COLO668 (cell line): Measurements from ENCODE around the gene ATP8B1.
"Not testable (repeated sequence)": the region's sequence is repeated elsewhere in the genome, so short reads cannot be mapped to it uniquely, and the experiment has no call there.

ENCODE experiments used
- DNase-seq: peaks from one replicate; lab custom pipeline; 2025; ENCODE audit not compliant: unreplicated experiment; lab: John Stamatoyannopoulos, UW

ATP8B1 gene

DNA sequence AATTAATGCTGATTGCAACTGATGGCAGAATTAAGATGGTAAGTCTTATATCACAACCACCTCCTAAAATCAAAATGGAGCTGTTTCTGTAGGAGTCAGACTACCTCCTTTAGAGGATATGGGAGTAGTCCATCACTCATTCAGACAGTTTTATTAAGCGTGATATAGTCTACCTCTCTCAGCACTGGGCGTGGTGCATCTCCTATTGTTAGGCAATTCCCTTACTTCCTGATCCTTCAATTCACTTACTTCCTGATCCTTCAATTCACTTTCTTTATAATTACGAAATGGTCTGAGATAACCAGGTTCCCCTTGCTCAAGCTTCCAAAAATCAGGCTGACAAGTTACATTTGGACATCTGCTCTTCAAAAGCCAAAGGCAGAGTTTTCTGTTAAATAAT, 31.9 kb downstream of the ATP8B1 start:
- DNase-seq, result peak; percentile 71

- DNase-seq, result no peak
These were observed 34.4 kb downstream of the ATP8B1 start for GRCh38 chr18:57768537-57769326.

- no peak for DNase-seq
These were observed 35.7 kb downstream of the ATP8B1 start for GRCh38 chr18:57767259-57768050.

DNA sequence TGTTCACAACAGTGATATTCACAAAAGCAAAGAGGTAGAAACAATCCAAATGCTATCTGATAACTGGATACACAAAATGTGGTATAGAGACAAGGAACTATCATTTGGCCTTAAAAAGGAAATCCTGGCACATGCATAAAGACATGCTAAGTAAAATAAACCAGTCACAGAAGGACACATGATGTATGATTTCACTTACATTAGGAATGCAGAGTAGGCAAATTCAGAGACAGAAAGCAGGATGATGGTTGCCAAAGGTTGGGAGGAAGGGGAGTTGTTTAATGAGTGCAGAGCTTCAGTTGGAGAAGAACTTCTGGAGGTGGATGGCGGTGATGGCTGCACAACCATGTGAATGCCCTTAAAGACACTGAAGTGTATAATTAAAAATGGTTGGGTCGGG, 38.1 kb downstream of the ATP8B1 start:
- no peak for DNase-seq

- DNase-seq, result no peak
These were observed 39.0 kb downstream of the ATP8B1 start for GRCh38 chr18:57764087-57764486.

- DNase-seq, result no peak
These were observed 40.4 kb downstream of the ATP8B1 start for GRCh38 chr18:57762686-57763085.

GRCh38 chr18:57759650-57760049, 43.5 kb downstream of the ATP8B1 start:
- no peak for DNase-seq

DNA sequence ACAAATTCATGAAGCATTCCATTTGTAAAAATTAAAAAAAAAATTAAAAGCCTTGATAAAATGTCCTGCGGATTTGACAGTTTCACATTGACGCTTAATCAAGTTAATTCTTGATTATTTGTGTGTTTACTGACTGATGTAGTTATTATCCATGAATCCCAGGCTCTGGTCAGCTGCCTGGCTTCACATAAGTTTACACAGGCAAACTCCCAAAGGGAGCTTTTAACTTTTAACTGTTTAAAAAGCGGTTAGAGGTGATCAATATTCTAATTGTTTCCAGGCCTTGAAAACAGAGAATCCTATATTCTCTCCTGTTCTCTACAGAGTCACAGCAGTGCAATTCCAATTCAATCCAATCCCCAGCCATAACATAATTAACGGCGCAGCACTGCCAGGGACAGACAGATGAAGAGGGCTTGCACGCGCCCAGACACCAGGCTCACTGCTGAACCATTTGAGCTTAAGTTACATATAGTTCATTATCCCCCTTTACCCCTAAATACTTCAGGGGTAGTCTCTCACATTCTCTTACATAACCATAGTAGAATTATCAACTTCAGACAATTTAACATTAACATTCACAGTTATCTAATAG, 47.5 kb downstream of the ATP8B1 start:
- DNase-seq, result no peak

DNA sequence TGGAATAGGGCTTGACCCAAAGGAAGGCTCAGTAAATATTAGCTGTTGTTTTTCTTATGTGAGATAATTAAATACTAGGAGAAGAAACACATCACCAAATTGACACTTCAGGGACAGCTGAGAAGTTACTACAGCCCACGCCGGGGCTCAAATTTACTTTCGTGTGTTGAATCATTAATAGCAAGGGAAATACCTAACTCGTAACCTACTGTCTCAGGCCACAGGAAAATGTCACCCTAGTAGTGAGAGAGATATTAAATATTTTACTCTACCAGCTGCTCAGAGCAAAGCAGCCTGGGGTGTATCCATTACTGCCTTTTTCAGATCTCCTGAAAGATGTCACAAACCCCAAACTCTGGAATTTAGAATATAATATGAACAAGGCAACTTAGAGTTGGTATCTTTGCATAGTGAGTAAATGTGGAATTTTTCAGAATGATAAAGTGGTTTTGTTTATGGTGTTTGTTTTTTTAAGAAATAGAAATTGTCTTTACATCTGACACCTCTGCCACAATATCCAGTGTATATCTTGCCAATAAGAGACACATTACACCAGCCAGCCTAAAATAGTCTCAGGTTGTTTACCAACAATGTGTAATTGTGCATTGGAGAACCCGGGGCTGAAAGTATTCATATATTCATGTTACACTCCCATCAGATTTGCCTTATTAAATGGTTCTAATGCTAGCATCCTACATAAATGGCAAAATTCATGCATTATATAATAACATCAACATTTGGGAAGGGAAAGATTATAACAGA, 48.4 kb downstream of the ATP8B1 start:
- DNase-seq, result no peak

GRCh38 chr18:57753063-57753462, 50.1 kb downstream of the ATP8B1 start:
- no peak for DNase-seq

DNA sequence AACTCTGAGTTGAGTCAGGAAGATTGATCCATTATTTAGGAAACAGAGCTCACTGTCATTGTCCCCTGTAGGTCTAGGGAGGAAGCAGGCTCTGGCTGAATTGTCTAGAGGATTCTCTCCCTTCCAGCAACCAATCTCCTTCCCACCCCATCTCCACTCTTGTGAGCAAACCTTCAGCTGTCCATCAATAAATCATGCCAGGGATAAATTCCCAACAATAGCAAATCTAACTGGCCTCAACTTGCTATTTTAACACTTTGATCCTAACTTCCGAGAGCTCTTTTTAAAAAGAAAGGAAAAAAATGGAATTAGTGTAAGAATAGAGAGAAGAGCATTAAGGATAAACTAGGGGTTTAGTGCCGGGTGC, 53.5 kb downstream of the ATP8B1 start:
- DNase-seq, result no peak

DNA sequence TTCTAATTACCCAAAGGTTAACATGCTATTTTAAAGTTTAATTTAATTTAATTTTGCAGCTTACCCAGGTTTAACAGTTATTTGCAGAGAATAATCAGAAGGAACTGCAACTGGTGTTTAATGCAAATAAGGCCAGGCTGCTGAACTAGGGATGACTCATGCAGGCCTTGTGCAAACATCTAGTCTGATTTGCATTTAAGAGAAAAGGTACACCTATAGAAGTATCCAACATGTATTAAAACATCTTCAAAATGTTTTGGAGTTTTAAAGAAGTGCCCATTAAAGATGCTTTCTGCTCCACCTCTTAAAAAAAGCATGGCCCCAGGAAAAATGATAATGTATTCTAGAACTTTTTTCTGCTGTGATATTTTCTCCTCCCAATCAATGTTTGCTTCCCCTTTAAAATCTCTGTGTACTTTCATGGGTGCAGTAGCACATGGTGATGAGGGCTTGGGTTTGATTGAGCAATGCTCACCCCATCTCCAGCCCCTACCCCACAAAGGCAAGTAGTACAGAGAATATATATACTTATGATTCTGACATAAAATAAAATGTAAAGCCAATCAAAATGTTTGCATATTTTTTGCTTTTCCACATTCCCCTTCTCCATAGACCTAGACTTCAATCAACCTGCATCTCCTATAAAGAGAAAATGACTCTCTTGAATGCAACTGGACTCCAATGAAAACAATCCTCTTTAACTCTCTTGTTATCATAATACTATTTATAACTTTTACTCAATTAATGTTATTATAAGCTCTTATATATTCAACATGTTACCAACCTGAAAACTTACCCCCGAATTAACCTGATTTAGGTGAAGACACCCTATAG, 54.1 kb downstream of the ATP8B1 start:
- DNase-seq, result peak; percentile 64

DNA sequence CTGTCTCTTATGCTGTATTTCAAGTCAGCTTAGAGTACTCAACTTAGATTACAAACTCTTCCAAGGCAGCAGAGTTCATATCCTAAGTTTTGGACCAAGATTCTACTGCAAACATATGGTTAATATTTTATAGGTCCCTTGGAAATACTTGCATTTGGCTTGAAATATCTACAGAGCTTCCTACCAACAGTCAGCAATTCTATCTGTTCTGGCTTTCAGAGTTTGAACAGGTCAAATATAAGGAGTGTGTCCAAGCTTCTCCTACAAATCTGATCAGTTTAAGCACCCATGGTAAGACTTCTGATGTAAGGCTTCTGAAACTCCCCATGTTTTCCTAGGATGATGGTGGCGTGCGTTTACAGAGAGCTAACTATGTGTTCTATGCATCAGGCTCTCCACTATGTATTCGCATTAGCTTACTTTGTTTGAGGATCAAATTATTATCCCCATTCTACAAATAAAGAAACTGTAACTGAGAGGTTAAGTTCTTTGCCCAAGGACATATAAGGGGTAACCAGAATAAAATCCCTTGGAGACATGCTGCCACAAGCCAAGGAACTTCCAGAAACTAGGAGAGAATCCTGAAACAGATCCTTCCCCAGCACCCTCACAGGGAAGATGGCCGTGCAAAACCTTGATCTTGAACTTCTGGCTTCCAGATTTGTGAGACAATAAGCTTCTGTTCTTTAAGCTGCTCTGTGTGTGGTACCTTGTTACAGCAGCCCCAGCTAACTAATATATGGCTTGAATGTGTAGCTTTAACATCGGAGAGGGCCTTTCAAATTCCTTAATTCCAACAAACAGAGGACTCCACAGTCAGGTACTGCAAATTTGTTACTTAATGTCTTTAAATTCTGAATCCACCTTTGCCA, 55.1 kb downstream of the ATP8B1 start:
- no peak for DNase-seq

DNA sequence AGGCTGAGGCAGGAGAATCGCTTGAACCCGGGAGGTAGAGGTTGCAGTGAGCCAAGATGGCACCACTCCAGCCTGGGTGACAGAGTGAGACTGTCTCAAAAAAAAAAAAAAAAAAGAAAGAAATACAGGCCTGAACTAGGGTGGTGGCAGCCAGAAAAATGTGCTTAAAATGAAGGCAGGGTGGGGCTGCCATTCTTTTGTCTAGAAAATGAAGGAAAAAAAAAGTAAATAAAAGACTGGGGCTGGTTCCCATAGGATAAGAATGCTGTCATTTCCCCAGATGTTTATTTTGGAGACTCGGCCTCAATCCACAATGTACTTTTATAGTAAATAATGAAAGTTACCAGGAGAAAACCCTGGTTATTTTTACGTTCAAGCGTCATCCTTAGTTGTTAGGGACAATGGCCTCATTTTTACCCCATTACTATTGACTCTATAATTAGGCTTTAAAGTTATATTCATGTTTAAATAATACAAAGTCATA, 58.9 kb downstream of the ATP8B1 start:
- DNase-seq, result no peak

DNA sequence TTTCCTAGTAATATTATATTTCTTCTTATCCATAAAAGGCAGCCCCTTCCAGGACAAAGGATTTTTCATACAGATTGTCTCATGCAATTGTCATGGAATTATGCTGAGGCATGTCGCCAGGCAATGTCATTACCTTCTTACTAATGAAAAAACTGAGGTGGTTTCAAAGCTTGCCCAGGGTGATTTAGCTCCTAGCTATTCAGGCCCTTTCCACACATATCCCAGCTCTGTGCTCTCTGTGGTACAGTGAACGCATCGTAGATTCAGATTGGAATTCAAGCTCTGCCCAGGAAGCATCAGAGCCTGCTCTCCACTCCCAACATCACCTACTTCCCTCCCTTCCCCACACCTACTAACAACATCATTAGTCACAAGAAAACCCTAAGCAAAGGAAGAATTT, 60.1 kb downstream of the ATP8B1 start:
- no peak for DNase-seq

- no peak for DNase-seq
These were observed 61.8 kb downstream of the ATP8B1 start for GRCh38 chr18:57741273-57741672.

DNA sequence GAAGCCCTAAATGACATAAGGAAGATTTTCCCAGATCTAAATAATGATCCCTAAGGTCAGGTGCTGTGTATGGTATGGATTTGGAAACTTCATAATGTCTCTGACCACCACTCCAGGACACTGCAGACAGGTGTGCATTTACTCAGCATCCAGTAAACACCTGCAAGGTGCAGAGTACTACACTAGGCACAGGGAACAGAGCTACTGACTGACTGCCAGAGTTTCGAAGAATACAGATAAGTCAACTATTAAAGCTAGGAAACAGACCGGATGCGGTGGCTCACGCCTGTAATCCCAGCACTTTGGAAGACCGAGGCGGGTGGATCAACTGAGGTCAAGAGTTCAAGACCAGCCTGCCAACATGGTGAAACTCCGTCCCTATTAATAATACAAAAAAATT, 65.0 kb downstream of the ATP8B1 start:
- no peak for DNase-seq

DNA sequence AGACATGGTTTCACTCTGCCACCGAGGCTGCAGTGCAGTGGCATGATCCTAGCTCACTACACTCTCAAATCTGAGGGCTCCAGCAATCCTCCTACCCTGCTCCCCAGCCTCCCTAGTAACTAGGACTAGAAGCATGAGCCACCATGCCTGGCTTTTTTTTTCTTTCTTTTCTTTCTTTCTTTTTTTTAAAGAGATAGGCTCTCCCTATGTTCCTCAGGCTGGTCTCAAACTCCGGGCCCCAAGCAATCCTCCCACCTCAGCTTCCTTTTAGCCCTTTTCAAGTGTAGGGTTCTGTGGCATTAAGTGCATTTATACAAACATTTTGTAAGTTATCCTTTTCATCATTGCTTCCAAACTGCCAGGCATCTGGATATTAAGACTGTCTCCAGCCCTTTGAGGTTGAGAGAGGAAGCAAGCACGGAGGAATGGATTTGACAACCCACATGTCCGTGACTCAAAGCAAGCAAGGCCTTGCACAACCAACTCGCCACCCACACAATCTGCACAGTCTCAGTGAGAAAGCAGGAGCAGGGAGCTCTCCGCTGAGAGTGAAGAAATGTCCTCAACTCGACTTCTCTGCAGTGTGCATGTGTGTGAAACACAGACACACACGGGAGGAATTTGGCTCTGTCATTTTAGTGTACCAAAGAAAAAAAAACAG, 65.6 kb downstream of the ATP8B1 start:
- DNase-seq, result no peak

GRCh38 chr18:57735042-57735441, 68.1 kb downstream of the ATP8B1 start:
- not testable (repeated sequence) for DNase-seq
